ENCODE data around the gene CD248. TPM values are rescaled to one million over a fixed set of nuclear protein-coding genes. Genes with fewer than 3 reads are reported as not detected.

The CD248 gene
- total RNA-seq, 4 donors from 2014 or later, result 6.3 to 23.5 (median 12.3) TPM

GRCh38 chr11:66314561-66315497 lies 2.0 kb downstream of the CD248 start:
- H3K4me3 ChIP-seq (ENCODE audit: low read depth, poor library complexity, severe bottlenecking), result no peak overlapping the region
- no peak for TF ChIP-seq POLR2A (IDR thresholded peaks at IDR 0.05)
- no peak for TF ChIP-seq CTCF (IDR thresholded peaks at IDR 0.05)
- WGBS, 2 donors, result 61 to 71% methylated on average over 5 to 15 of the region's 17 CpGs
- peak in 1 of 2 donors; percentile 84 for DNase-seq (ENCODE audit: low spot score in 2 of 2)
- intact Hi-C loops (cut with DNase I; ENCODE audit: low total_unique reads), result no loop called here

GRCh38 chr11:66314186-66314501 lies 2.7 kb downstream of the CD248 start:
- 71 to 75% methylated on average over 1 of the region's 1 CpG for WGBS, 2 donors
- no peak overlapping the region for H3K4me3 ChIP-seq (ENCODE audit: low read depth, poor library complexity, severe bottlenecking)
- DNase-seq (ENCODE audit: low spot score in 2 of 2), result no peak
- intact Hi-C loops (cut with DNase I; ENCODE audit: low total_unique reads), result no loop called here
- TF ChIP-seq POLR2A (IDR thresholded peaks at IDR 0.05) (no peak), CTCF (IDR thresholded peaks at IDR 0.05) (no peak)

- intact Hi-C loops (cut with DNase I; ENCODE audit: low total_unique reads), result no loop called here
Measured at GRCh38 chr11:66313321-66314185, 3.3 kb downstream of the CD248 start.

GRCh38 chr11:66312549-66313320 lies 4.1 kb downstream of the CD248 start:
- peak overlapping the region; percentile 30 for H3K4me3 ChIP-seq (ENCODE audit: low read depth, poor library complexity, severe bottlenecking)
- no peak for TF ChIP-seq POLR2A (IDR thresholded peaks at IDR 0.05)
- TF ChIP-seq CTCF (IDR thresholded peaks at IDR 0.05), result no peak
- peak; percentile 99 to 100 for DNase-seq (ENCODE audit: low spot score in 2 of 2)
- WGBS, 2 donors, result 3 to 5% methylated on average over 16 to 19 of the region's 52 CpGs
- intact Hi-C loops (cut with DNase I; ENCODE audit: low total_unique reads), result no loop called here

More at GRCh38 chr11:66313321-66314185, 3.3 kb downstream of the CD248 start:
- peak overlapping the region; percentile 11 for H3K4me3 ChIP-seq (ENCODE audit: low read depth, poor library complexity, severe bottlenecking)
- peak in 1 of 2 donors; percentile 89 for DNase-seq (ENCODE audit: low spot score in 2 of 2)
- TF ChIP-seq CTCF (IDR thresholded peaks at IDR 0.05), result no peak
- TF ChIP-seq POLR2A (IDR thresholded peaks at IDR 0.05), result no peak
- WGBS, 2 donors, result 40% methylated on average over 33 to 38 of the region's 38 CpGs

- TF ChIP-seq CTCF (IDR thresholded peaks at IDR 0.05) (peak in 1 of 3 donors; percentile 74), POLR2A (IDR thresholded peaks at IDR 0.05) (no peak)
- WGBS, 2 donors, result 0% methylated on average over 33 to 38 of the region's 44 CpGs
- peak overlapping the region; percentile 30 for H3K4me3 ChIP-seq (ENCODE audit: low read depth, poor library complexity, severe bottlenecking)
- intact Hi-C loops (cut with DNase I; ENCODE audit: low total_unique reads), result no loop called here
- peak; percentile 93 to 98 for DNase-seq (ENCODE audit: low spot score in 2 of 2)
Measured at GRCh38 chr11:66311965-66312548, 4.8 kb downstream of the CD248 start.
